Measurements from ENCODE around the gene ANKRD55. TPM values are rescaled to one million over a fixed set of nuclear protein-coding genes. Genes with fewer than 3 reads are reported as not detected.
A peak's percentile ranks its signal among the peaks of the same experiment; 100 is the strongest.

ANKRD55 gene
- total RNA-seq, 1 donor from 2014 or later = not detected

GRCh38 chr5:56064984-56065383, 168.1 kb downstream of the ANKRD55 start:
- Mint-ChIP-seq H3K36me3 (ENCODE audit: low read depth, unreplicated experiment) (no peaks in the 10 kb centered on the region), H3K4me3 (ENCODE audit: unreplicated experiment) (no peak overlapping the region), H3K9me3 (ENCODE audit: unreplicated experiment) (no peaks in the 10 kb centered on the region), H3K27me3 (ENCODE audit: low read depth, unreplicated experiment) (peaks cover 5% of the 10 kb centered on the region), H3K4me1 (ENCODE audit: low read depth, unreplicated experiment) (peaks cover 12% of the 10 kb centered on the region), H3K27ac (ENCODE audit: unreplicated experiment) (no peak overlapping the region)
- TF ChIP-seq CTCF (IDR thresholded peaks at IDR 0.05; ENCODE audit: insufficient read depth, low read depth, low read length) = no peak
- TF ChIP-seq EZH2 (IDR thresholded peaks at IDR 0.05; ENCODE audit: insufficient read depth, low read length) = no peak
- H2AFZ ChIP-seq (ENCODE audit: low read depth, low read length) = no peak overlapping the region
- H4K20me1 ChIP-seq (ENCODE audit: insufficient read depth, low read length) = no peaks in the 10 kb centered on the region
- no peak overlapping the region for H3K4me3 ChIP-seq (ENCODE audit: insufficient read depth, low read depth, low read length)
- no peak overlapping the region for H3K4me2 ChIP-seq (ENCODE audit: low read length)
- FAIRE-seq (no peak), DNase-seq (ENCODE audit: low read depth) (no peak)
- peaks cover 4% of the 10 kb centered on the region for H3K4me1 ChIP-seq (ENCODE audit: insufficient read depth, low read length)
- no peaks in the 10 kb centered on the region for H3K79me2 ChIP-seq (ENCODE audit: insufficient read depth, low read length)
- H3K27ac ChIP-seq (ENCODE audit: low read depth, low read length) = no peak overlapping the region
- no peaks in the 10 kb centered on the region for H3K9me3 ChIP-seq (ENCODE audit: insufficient read depth, low read depth, low read length)
- H3K36me3 ChIP-seq (ENCODE audit: insufficient read depth, low read length) = no peaks in the 10 kb centered on the region
- peaks cover 4% of the 10 kb centered on the region for H3K27me3 ChIP-seq (ENCODE audit: insufficient read depth, low read length)
- no peak overlapping the region for H3K9ac ChIP-seq (ENCODE audit: low read length)

- no peak for FAIRE-seq
- Mint-ChIP-seq H3K4me1 (ENCODE audit: low read depth, unreplicated experiment) (peaks cover 21% of the 10 kb centered on the region), H3K27me3 (ENCODE audit: low read depth, unreplicated experiment) (peaks cover 1% of the 10 kb centered on the region)
These were observed 172.6 kb downstream of the ANKRD55 start for GRCh38 chr5:56060276-56061110.

More at GRCh38 chr5:56060276-56061110, 172.6 kb downstream of the ANKRD55 start:
- no peaks in the 10 kb centered on the region for H3K9me3 Mint-ChIP-seq (ENCODE audit: unreplicated experiment)
- Histone ChIP-seq H3K79me2 (ENCODE audit: insufficient read depth, low read length) (no peaks in the 10 kb centered on the region), H3K27me3 (ENCODE audit: insufficient read depth, low read length) (peaks cover 17% of the 10 kb centered on the region), H3K4me1 (ENCODE audit: insufficient read depth, low read length) (peaks cover 13% of the 10 kb centered on the region), H3K9me3 (ENCODE audit: insufficient read depth, low read depth, low read length) (no peaks in the 10 kb centered on the region), H3K27ac (ENCODE audit: low read depth, low read length) (no peak overlapping the region), H3K4me3 (ENCODE audit: insufficient read depth, low read depth, low read length) (no peak overlapping the region), H3K9ac (ENCODE audit: low read length) (no peak overlapping the region), H2AFZ (ENCODE audit: low read depth, low read length) (no peak overlapping the region), H3K4me2 (ENCODE audit: low read length) (no peak overlapping the region), H3K36me3 (ENCODE audit: insufficient read depth, low read length) (no peaks in the 10 kb centered on the region), H4K20me1 (ENCODE audit: insufficient read depth, low read length) (no peaks in the 10 kb centered on the region)
- no peak for TF ChIP-seq CTCF (IDR thresholded peaks at IDR 0.05; ENCODE audit: insufficient read depth, low read depth, low read length)
- TF ChIP-seq EZH2 (IDR thresholded peaks at IDR 0.05; ENCODE audit: insufficient read depth, low read length) = no peak
- H3K27ac Mint-ChIP-seq (ENCODE audit: unreplicated experiment) = peak overlapping the region; percentile 68
- peak; percentile 39 for DNase-seq (ENCODE audit: low read depth)
- H3K36me3 Mint-ChIP-seq (ENCODE audit: low read depth, unreplicated experiment) = no peaks in the 10 kb centered on the region
- no peak overlapping the region for H3K4me3 Mint-ChIP-seq (ENCODE audit: unreplicated experiment)
